Colonic mucosa (tissue), 4 donors: ENCODE measurements around the gene TMEM126B. TPM values are rescaled to one million over a fixed set of nuclear protein-coding genes. Genes with fewer than 3 reads are reported as not detected.

Experiments
- DNase-seq: peaks from one replicate; pipeline ENCODE4 v3.0.0-alpha.2; 2020
- H3K27ac ChIP-seq: fragments of 200-600 bp; one replicate; pipeline ENCODE4 v1.8.0; 2021
- H3K27me3 ChIP-seq: fragments of 200-600 bp; one replicate; pipeline ENCODE4 v1.8.0; 2021
- H3K36me3 ChIP-seq: fragments of 200-600 bp; one replicate; pipeline ENCODE4 v1.8.0; 2021
- H3K4me1 ChIP-seq: fragments of 200-600 bp; one replicate; pipeline ENCODE4 v1.8.0; 2021; ENCODE audit warnings: mild to moderate bottlenecking
- H3K4me3 ChIP-seq: fragments of 200-600 bp; one replicate; pipeline ENCODE4 v1.8.0; 2021
- H3K9ac ChIP-seq, 2 donors: one replicate each; pipeline ENCODE4 v1.7.0; 2013; ENCODE audit warnings: control low read depth in 2 of 2, low read depth in 2 of 2, low read length in 2 of 2
- H3K9me3 ChIP-seq: fragments of 200-600 bp; one replicate; pipeline ENCODE4 v1.8.0; 2021
- intact Hi-C: fragments of 100-400 bp; cut with DNase I; formaldehyde crosslinking; loops from one replicate; pipeline ENCODE4 v1.14.1; 2022
- total RNA-seq, 2 donors: library from RNA; stranded (reverse); fragmentation: NEBNext Ultra II Directional in 1 of 2; extraction: Animal tissue kit (Norgen Biotek cat#: 25700) in 1 of 2; gene quantifications; one replicate each; pipeline ENCODE4 v1.2.1, GENCODE V29; 2021
- TF ChIP-seq, protein P1 (sequence below): fragments of 200-600 bp; IDR thresholded peaks from one replicate; pipeline ENCODE4 v1.8.0; 2022; ENCODE audit warnings: antibody characterized with exemption, mild to moderate bottlenecking
- donor health status: healthy.
- donor health status: DM: no; HTN: no; CAD: no.
- donor health status: DM: no; HTN: no; CAD: no.

TMEM126B gene
- total RNA-seq, 2 donors from 2014 or later: 43.5 to 47.7 TPM

DNA sequence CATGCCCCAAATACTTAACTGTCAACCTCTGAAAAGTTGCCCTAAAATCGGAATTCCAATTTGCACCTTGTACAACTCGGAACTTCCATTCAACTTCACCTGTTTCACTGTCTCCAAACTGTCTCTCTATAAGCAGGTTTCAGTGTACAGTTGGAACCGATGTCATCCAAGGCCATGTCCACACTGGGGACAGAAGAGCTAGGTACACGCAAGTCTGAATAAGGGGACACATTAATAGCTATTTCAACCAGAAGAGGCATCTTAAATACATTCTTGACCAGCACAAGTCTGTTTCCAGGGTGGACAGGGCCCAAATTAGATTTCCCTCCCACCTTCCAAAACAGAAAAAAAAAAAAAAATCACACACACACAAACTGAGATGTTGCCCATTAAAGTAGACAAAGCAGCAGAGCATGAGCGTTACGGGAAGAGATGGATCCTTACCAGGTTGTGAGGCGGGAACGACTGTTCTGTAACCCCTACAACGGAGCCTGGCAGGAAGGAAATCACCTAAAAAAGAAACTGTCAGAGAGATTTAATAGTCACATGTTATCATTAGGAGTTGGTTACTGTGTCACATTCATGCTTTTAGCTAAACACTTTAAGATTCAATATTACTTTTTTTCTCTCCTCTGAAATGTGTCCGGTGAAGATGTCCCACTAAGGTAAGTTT, 34.8 kb downstream of the TMEM126B start:
- intact Hi-C loops: no loop called here
- Histone ChIP-seq H3K27me3 (no peaks in the 10 kb centered on the region), H3K27ac (peak overlapping the region; percentile 97), H3K9ac (peak overlapping the region; percentile 78 to 94), H3K4me1 (no peaks in the 10 kb centered on the region), H3K9me3 (no peaks in the 10 kb centered on the region), H3K36me3 (no peaks in the 10 kb centered on the region), H3K4me3 (peak overlapping the region; percentile 86)
- no peak for DNase-seq
- TF ChIP-seq, protein P1, sequence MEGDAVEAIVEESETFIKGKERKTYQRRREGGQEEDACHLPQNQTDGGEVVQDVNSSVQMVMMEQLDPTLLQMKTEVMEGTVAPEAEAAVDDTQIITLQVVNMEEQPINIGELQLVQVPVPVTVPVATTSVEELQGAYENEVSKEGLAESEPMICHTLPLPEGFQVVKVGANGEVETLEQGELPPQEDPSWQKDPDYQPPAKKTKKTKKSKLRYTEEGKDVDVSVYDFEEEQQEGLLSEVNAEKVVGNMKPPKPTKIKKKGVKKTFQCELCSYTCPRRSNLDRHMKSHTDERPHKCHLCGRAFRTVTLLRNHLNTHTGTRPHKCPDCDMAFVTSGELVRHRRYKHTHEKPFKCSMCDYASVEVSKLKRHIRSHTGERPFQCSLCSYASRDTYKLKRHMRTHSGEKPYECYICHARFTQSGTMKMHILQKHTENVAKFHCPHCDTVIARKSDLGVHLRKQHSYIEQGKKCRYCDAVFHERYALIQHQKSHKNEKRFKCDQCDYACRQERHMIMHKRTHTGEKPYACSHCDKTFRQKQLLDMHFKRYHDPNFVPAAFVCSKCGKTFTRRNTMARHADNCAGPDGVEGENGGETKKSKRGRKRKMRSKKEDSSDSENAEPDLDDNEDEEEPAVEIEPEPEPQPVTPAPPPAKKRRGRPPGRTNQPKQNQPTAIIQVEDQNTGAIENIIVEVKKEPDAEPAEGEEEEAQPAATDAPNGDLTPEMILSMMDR: no peak

DNA sequence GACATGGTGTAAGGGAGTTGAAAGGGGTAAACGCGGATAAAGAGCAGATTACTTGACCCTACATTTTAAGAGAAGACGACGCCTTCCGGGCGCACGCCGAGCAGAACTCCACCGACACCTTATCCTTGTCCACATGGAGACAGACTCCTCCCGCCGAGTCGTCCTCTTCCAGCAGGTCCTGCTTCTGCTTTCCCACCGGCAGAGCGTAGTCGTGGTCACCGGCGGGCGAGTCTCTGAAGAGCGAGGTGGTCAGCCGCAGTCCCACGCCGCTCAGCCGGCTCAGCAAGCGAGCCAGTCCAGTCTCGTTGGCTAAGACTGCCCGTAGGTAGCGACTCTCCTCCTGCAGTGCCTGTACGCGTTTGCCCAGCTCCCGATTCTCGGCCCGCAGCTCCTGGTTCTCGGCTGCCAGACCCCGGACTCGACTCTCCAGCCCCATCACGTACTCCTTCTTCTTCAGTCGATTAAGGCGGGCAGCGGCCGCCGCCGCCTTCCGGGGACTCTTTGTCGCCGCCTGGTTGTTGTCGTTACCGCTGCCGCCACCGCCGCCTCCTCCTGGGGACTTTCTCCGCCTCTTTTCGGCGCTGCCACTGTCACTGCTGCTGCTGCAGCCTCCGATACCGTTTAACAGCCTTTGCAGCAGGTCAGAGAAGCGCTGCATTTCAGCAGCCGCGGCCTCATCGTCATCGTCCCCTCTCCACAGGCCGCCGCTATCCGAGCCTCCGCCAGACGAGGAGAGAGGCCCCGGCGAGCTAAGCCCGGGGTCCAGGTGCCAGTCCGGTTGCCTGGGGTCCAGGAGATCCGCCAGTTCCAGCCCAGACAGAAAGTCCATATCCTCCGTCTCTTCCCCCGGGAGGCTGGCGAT, 35.6 kb downstream of the TMEM126B start:
- Histone ChIP-seq H3K9me3 (no peaks in the 10 kb centered on the region), H3K27ac (peak overlapping the region; percentile 97), H3K36me3 (no peaks in the 10 kb centered on the region), H3K27me3 (no peaks in the 10 kb centered on the region), H3K9ac (peak overlapping the region; percentile 78 to 94), H3K4me3 (peak overlapping the region; percentile 86), H3K4me1 (no peaks in the 10 kb centered on the region)
- TF ChIP-seq, protein P1: peak; percentile 56
- intact Hi-C loops: no loop called here
- DNase-seq: peak; percentile 85

DNA sequence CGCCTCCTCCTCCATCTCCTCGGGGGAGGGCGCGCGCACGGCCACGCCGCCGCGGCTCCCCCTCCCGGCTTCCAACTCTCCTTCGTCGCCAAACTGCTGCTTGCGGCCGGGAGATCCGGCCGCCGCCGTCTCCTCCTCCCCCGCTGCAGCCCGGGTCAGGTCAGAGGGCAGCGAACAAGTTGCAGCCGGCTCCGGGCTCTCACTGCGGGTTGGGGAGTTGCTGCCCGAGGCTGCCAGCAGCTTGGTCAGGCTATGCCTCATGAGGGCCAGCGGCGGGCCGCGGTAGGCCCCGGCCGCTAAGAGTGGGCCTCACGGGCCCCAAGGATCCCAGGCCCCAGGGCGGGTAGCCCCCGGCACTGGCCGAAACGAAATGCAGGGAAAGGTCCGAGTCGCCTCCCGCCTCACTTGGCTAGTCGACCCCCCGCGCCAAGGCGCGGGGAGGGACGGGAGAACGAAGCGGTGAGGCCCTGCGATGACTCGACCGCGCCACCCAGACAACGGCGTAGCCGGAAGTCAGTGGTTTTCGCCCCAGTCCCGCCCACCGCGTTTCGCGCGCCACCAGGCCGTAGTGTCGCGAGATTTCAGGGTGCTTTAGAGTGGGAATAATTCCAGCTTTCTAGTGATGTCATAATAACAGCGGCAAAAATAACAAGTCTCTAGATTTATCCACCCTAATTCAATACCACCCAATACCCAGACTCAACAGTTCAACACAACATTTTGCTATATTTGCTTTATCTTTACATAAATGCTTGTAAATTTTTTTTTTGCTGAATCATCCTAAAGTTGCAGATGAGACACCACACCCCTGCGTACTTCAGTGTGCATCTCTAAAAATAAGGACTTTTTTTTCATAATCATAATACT, 36.5 kb downstream of the TMEM126B start, which contains the start of gene CREBZF:
Gene CREBZF (minus strand): TSS at position 515 of the 867 bp plus-strand sequence. CDS start 254 bp downstream, at position 261.
- intact Hi-C loops: no loop called here
- Histone ChIP-seq H3K9ac (peak within 1 kb of the TSS; percentile 78 to 94), H3K9me3 (no peaks in the 10 kb centered on the region), H3K27me3 (no peaks in the 10 kb centered on the region), H3K27ac (peak within 1 kb of the TSS; percentile 97), H3K36me3 (no peaks in the 10 kb centered on the region), H3K4me1 (no peaks in the 10 kb centered on the region), H3K4me3 (peak within 1 kb of the TSS; percentile 86)
- peak; percentile 97 for DNase-seq
- TF ChIP-seq, protein P1: no peak

DNA sequence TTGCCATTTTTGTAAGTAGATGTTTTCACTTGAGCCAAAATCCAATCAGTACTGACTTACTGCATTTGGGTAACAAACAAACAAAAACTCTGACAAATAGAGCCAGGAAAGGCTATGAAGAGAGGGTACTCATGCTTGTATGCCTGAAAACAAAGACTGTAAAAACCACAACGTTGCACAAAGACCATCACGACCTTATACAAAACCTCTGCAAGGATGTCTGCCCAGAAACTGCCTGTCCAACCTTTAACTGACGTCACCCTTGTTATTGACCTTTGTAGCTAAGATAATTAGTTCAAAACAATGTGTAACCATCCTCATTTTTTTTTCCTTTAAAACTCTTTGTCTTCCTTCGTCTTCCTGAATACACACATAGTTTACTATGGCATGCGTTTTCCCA, 37.3 kb downstream of the TMEM126B start:
- no peak for DNase-seq
- no peak overlapping the region for H3K4me3 ChIP-seq
- TF ChIP-seq, protein P1: no peak
- no peaks in the 10 kb centered on the region for H3K36me3 ChIP-seq
- H3K27me3 ChIP-seq: no peaks in the 10 kb centered on the region
- intact Hi-C loops: no loop called here
- no peaks in the 10 kb centered on the region for H3K4me1 ChIP-seq
- H3K9ac ChIP-seq: peak overlapping the region in 1 of 2 donors; percentile 94
- H3K9me3 ChIP-seq: no peaks in the 10 kb centered on the region
- peak overlapping the region; percentile 97 for H3K27ac ChIP-seq

DNA sequence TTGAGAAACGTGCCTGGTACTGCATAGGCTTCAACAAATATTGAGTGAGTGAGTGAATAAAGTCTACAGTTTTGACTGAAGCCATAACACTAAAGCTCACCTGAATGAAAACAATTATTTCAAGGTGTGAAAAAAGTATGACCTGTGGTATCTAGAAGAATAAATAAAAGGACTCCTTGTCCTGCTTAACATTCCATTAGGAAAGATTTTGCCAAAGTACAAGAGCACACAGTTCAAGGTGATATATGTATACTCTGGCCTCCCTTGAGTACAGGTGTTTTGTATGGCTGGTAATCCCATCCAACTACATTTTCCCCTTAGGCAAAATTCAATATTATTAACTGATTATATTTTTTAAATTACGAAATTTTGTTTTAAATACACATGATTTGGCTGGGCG, 38.3 kb downstream of the TMEM126B start:
- Histone ChIP-seq H3K9me3 (no peaks in the 10 kb centered on the region), H3K4me1 (no peaks in the 10 kb centered on the region), H3K9ac (no peak overlapping the region), H3K4me3 (no peak overlapping the region), H3K27me3 (no peaks in the 10 kb centered on the region), H3K36me3 (no peaks in the 10 kb centered on the region), H3K27ac (no peak overlapping the region)
- intact Hi-C loops: no loop called here
- TF ChIP-seq, protein P1: no peak
- DNase-seq: no peak
